GM19193 (cell line): ENCODE data around the gene SLC35E1.

Experiments used
- POLR2A ChIP-seq: IDR thresholded peaks from 4 replicates; pipeline ENCODE4 v1.6.1; 2011; ENCODE audit not compliant: insufficient read depth, insufficient read length; ENCODE audit errors: extremely low read depth

The SLC35E1 gene

GRCh38 chr19:16605115-16605514, 32.9 kb upstream of the SLC35E1 start:
- no peak for TF ChIP-seq POLR2A

- no peak for TF ChIP-seq POLR2A
Observed at GRCh38 chr19:16604615-16605014, 32.4 kb upstream of the SLC35E1 start.

- no peak for TF ChIP-seq POLR2A
Observed at GRCh38 chr19:16603090-16603489, 30.9 kb upstream of the SLC35E1 start.

GRCh38 chr19:16601378-16602052, 29.3 kb upstream of the SLC35E1 start:
- TF ChIP-seq POLR2A: no peak

GRCh38 chr19:16600824-16601223, 28.6 kb upstream of the SLC35E1 start:
- no peak for TF ChIP-seq POLR2A

- TF ChIP-seq POLR2A: no peak
Observed at GRCh38 chr19:16599655-16600346, 27.6 kb upstream of the SLC35E1 start.

- TF ChIP-seq POLR2A: no peak
Observed at GRCh38 chr19:16598848-16599247, 26.6 kb upstream of the SLC35E1 start.

- no peak for TF ChIP-seq POLR2A
Observed at GRCh38 chr19:16596399-16596798, 24.2 kb upstream of the SLC35E1 start.

- no peak for TF ChIP-seq POLR2A
Observed at GRCh38 chr19:16595097-16595496, 22.9 kb upstream of the SLC35E1 start.

- no peak for TF ChIP-seq POLR2A
Observed at GRCh38 chr19:16594681-16595091, 22.5 kb upstream of the SLC35E1 start.

GRCh38 chr19:16594131-16594586, 21.9 kb upstream of the SLC35E1 start:
- TF ChIP-seq POLR2A: no peak

- TF ChIP-seq POLR2A: no peak
Observed at GRCh38 chr19:16593181-16593580, 21.0 kb upstream of the SLC35E1 start.

GRCh38 chr19:16591803-16592556, 19.8 kb upstream of the SLC35E1 start:
- TF ChIP-seq POLR2A: no peak

- TF ChIP-seq POLR2A: no peak
Observed at GRCh38 chr19:16590876-16591802, 18.9 kb upstream of the SLC35E1 start.
